IMR-90 (cell line): ENCODE results near the gene IGF1R.

Source experiments
- MAZ ChIP-seq: IDR thresholded peaks from 2 replicates; pipeline ENCODE4 v1.6.1; 2012; ENCODE audit warnings: low read depth, mild to moderate bottlenecking, low read length, improper control_type of control experiment, moderate library complexity, borderline replicate concordance
- TF ChIP-seq, protein P1 (sequence below): fragments of 150-350 bp; IDR thresholded peaks from 2 replicates; pipeline ENCODE4 v1.6.1; 2017; ENCODE audit warnings: mild to moderate bottlenecking, antibody characterized with exemption, low read length, low read depth
- TF ChIP-seq, protein P2 (sequence below): conservative IDR thresholded peaks from 2 replicates; pipeline ENCODE4 v1.5.1; 2012; ENCODE audit warnings: mild to moderate bottlenecking, low read depth, low read length, improper control_type of control experiment

DNA sequence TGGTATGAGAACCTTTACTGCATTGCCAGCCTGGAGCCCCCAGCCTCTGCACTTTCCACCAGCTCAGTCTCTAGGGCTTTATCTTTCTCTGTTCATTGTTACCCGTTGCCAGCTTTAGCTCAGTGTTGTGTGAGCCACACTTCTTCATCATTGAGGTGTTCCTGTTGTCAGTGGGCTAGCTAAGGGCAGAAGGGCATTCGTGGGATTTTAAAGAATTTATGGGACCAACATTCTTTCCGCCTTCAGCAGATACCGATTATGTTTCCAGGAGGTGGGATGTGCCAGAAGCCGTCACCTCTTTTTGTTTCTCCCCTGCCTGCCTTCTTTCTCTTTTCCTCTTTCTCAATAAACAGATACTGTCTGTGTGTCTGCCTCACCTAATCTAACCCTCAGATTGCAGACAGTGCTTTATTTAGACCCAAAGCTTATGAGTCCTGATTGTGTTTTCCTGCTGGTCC, 294.7 kb downstream of the IGF1R start:
- TF ChIP-seq, protein P1, sequence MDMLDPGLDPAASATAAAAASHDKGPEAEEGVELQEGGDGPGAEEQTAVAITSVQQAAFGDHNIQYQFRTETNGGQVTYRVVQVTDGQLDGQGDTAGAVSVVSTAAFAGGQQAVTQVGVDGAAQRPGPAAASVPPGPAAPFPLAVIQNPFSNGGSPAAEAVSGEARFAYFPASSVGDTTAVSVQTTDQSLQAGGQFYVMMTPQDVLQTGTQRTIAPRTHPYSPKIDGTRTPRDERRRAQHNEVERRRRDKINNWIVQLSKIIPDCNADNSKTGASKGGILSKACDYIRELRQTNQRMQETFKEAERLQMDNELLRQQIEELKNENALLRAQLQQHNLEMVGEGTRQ = no peak
- TF ChIP-seq, protein P2, sequence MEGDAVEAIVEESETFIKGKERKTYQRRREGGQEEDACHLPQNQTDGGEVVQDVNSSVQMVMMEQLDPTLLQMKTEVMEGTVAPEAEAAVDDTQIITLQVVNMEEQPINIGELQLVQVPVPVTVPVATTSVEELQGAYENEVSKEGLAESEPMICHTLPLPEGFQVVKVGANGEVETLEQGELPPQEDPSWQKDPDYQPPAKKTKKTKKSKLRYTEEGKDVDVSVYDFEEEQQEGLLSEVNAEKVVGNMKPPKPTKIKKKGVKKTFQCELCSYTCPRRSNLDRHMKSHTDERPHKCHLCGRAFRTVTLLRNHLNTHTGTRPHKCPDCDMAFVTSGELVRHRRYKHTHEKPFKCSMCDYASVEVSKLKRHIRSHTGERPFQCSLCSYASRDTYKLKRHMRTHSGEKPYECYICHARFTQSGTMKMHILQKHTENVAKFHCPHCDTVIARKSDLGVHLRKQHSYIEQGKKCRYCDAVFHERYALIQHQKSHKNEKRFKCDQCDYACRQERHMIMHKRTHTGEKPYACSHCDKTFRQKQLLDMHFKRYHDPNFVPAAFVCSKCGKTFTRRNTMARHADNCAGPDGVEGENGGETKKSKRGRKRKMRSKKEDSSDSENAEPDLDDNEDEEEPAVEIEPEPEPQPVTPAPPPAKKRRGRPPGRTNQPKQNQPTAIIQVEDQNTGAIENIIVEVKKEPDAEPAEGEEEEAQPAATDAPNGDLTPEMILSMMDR = no peak
- TF ChIP-seq MAZ = no peak
